ENCODE results near the gene ADGRL1. TPM values are rescaled to one million over a fixed set of nuclear protein-coding genes. Genes with fewer than 3 reads are reported as not detected.

Gene ADGRL1
- polyA plus RNA-seq, 1 of the 3 experiments (the other 2 are of a cell fraction): 13.4 TPM

DNA sequence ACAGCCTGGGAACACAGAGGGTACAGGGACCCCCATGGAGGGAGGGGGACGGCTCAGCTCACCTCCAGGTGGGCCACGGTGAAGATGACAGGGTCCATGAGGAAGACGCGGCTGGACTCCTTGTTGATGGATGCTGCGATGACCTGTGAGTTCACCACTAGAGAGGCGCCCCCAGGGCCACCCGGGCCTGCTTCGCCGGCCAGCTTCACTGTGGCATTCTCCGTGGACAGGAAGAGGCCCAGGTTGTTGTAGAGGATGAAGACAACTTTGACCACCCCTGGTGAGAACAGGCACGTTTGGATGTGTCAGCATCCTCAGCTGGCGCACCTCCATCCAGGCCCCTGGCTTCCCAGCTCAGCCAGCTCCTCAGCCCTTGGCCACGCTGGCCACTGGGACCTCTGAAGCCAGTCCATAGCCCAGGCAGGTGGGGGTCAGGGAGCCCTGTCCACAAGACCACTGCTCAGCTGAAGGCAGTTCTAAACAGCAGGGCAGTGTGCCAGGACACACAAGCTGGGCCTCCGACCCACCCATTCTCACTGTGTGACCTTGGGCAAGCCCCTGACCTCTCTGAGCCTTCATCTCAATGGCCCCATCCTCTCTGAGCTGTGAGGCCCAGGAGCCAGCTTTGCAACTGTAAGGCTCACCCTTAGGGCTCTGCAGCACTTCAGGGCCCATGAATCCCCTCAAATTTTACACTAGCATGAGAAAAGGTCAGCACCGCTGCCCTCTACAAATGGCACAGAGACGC lies 47.5 kb downstream of the ADGRL1 start:
- Histone ChIP-seq H3K4me1 (ENCODE audit: control insufficient read depth in 1 of 2, insufficient read depth in 2 of 2, low read depth in 1 of 2, low read length in 1 of 2) (no peaks in the 10 kb centered on the region), H2AFZ (ENCODE audit: low read depth) (no peak overlapping the region), H3K4me2 (no peak overlapping the region), H3K9ac (no peak overlapping the region), H3K9me3 (no peaks in the 10 kb centered on the region), H3K27me3 (ENCODE audit: insufficient read depth) (no peaks in the 10 kb centered on the region), H3K36me3 (replicated peaks in 1 of 2; ENCODE audit: control insufficient read depth in 1 of 2, insufficient read depth in 2 of 2, low read length in 1 of 2) (peaks cover 5 to 42% of the 10 kb centered on the region in 2 experiments), H3F3A (replicated peaks; ENCODE audit: insufficient read depth) (no peaks in the 10 kb centered on the region), H3K27ac (ENCODE audit: low read depth in 2 of 2, low read length in 1 of 2) (no peak overlapping the region), H3K79me2 (ENCODE audit: insufficient read depth) (no peaks in the 10 kb centered on the region), H4K20me1 (ENCODE audit: insufficient read depth) (no peaks in the 10 kb centered on the region), H3K4me3 (ENCODE audit: low read depth in 2 of 2, low read length in 1 of 2) (no peak overlapping the region), H3K9me2 (no peaks in the 10 kb centered on the region)
- DNase-seq: no peak
- TF ChIP-seq TCF12 (IDR thresholded peaks at IDR 0.05): no peak
- ChIA-PET POLR2A (interaction anchor here (0.5 kb wide), 1 partner anchor 10 kb away, joined by 3 read pairs; no protein-coding TSS in a partner anchor), CTCF (interaction anchor here (0.6 to 4.0 kb wide), 5 partner anchors 10 to 190 kb away, joined by 3 to 17 read pairs (median 9); partner anchors contain the start of gene ASF1B)
- WGBS (ENCODE audit: low lambda C conversion rate): 91% methylated on average over 12 of the region's 16 CpGs

DNA sequence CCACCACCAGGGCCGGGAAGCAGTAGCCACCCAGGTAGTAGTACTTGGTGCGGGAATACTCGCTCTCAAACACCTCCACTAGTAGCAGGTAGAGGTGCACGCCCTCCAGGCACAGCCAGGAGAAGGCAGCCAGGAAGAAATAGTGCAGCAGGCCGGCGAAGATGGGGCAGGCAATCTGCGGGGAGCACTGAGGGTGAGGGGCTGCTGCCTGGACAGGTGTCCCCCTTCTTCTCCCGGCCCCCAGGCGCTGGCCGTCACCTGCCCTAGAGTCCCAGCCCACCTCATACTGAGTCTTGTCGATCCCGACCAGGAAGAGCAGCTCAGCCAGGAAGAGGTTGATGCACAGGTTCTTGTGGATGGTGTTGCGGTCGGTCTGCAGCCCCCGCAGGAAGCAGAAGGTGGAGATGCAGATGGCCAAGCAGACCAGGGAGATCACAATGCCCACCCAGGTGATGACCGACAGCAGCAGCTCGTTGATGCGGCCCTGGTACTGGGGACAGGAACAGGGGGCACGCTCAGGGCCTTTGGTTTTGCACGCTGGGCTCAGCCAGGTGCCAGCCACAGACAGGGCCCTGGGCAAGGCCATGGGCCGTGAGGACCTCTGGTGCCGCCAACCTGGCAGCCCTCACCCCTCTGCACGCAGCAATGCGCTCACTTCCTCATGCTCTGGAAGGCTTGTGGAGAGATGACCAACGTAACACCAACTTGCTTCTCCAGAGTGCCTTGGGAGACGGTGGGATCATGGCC lies 48.8 kb downstream of the ADGRL1 start:
- H4K20me1 ChIP-seq (ENCODE audit: insufficient read depth): no peaks in the 10 kb centered on the region
- H3K9me3 ChIP-seq: no peaks in the 10 kb centered on the region
- peaks cover 5 to 42% of the 10 kb centered on the region in 2 experiments for H3K36me3 ChIP-seq (replicated peaks in 1 of 2; ENCODE audit: control insufficient read depth in 1 of 2, insufficient read depth in 2 of 2, low read length in 1 of 2)
- H3K79me2 ChIP-seq (ENCODE audit: insufficient read depth): no peaks in the 10 kb centered on the region
- no peaks in the 10 kb centered on the region for H3F3A ChIP-seq (replicated peaks; ENCODE audit: insufficient read depth)
- H3K27me3 ChIP-seq (ENCODE audit: insufficient read depth): no peaks in the 10 kb centered on the region
- no peak overlapping the region for H3K4me2 ChIP-seq
- H3K4me1 ChIP-seq (ENCODE audit: control insufficient read depth in 1 of 2, insufficient read depth in 2 of 2, low read depth in 1 of 2, low read length in 1 of 2): no peaks in the 10 kb centered on the region
- H3K9me2 ChIP-seq: no peaks in the 10 kb centered on the region
- no peak overlapping the region for H2AFZ ChIP-seq (ENCODE audit: low read depth)
- ChIA-PET POLR2A (no interaction called here), CTCF (interaction anchor here (1.1 to 4.0 kb wide), 4 partner anchors 20 to 323 kb away, joined by 3 to 12 read pairs (median 4); partner anchors contain the start of gene ASF1B)
- WGBS (ENCODE audit: low lambda C conversion rate): 91% methylated on average over 14 of the region's 26 CpGs
- H3K27ac ChIP-seq (ENCODE audit: low read depth in 2 of 2, low read length in 1 of 2): no peak overlapping the region
- TF ChIP-seq FOXM1 (IDR thresholded peaks at IDR 0.05; ENCODE audit: low read depth): no peak
- TF ChIP-seq SIN3A (IDR thresholded peaks at IDR 0.05; ENCODE audit: borderline replicate concordance, low read depth, low read length): no peak
- TF ChIP-seq FOXJ3 (CRISPR knock-in tag; IDR thresholded peaks at IDR 0.05): no peak
- TF ChIP-seq RFX5 (IDR thresholded peaks at IDR 0.05; ENCODE audit: low read length): no peak
- no peak for TF ChIP-seq JUND (IDR thresholded peaks at IDR 0.05)
- TF ChIP-seq EP300 (IDR thresholded peaks at IDR 0.05; ENCODE audit: borderline replicate concordance in 1 of 2, low read depth in 1 of 2, low read length in 1 of 2): no peak
- TF ChIP-seq FOSL2 (IDR thresholded peaks at IDR 0.05; ENCODE audit: borderline replicate concordance, low read depth): no peak
- TF ChIP-seq CHD2 (IDR thresholded peaks at IDR 0.05; ENCODE audit: low read length, partially characterized antibody): no peak
- no peak for TF ChIP-seq MXI1 (IDR thresholded peaks at IDR 0.05; ENCODE audit: low read depth, low read length)
- no peak overlapping the region for H3K4me3 ChIP-seq (ENCODE audit: low read depth in 2 of 2, low read length in 1 of 2)
- no peak for DNase-seq
- H3K9ac ChIP-seq: no peak overlapping the region

DNA sequence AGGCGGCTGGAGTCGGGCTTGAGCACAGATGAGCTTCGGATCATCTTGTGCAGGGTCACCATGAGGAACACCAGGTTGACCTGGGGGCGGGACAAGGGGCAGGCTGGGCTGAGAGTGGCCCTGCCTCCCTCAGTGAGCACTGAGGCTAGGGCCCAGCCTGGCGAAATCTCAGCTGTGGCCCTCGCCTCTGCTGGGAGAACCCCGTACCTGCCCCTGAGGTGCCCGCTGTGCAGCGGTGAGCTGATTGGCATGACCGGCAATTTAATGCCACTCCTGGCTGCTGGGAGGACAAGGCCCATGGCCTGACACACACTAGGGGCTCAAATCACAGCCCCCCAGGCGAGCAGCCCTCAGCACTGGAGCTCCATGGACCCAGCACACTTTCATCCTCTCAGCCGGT lies 49.8 kb downstream of the ADGRL1 start:
- ChIA-PET CTCF (interaction anchor here (1.1 to 1.6 kb wide), 3 partner anchors 192 to 324 kb away, joined by 3 to 4 read pairs (median 4); no protein-coding TSS in a partner anchor), POLR2A (no interaction called here)
- no peaks in the 10 kb centered on the region for H3K27me3 ChIP-seq (ENCODE audit: insufficient read depth)
- no peak overlapping the region for H3K4me3 ChIP-seq (ENCODE audit: low read depth in 2 of 2, low read length in 1 of 2)
- WGBS (ENCODE audit: low lambda C conversion rate): 70% methylated on average over 3 of the region's 12 CpGs
- peaks cover 5 to 46% of the 10 kb centered on the region in 2 experiments for H3K36me3 ChIP-seq (replicated peaks in 1 of 2; ENCODE audit: control insufficient read depth in 1 of 2, insufficient read depth in 2 of 2, low read length in 1 of 2)
- H3K9me2 ChIP-seq: no peaks in the 10 kb centered on the region
- H3F3A ChIP-seq (replicated peaks; ENCODE audit: insufficient read depth): no peaks in the 10 kb centered on the region
- H3K27ac ChIP-seq (ENCODE audit: low read depth in 2 of 2, low read length in 1 of 2): no peak overlapping the region
- H3K9me3 ChIP-seq: no peaks in the 10 kb centered on the region
- no peak overlapping the region for H3K9ac ChIP-seq
- no peaks in the 10 kb centered on the region for H3K4me1 ChIP-seq (ENCODE audit: control insufficient read depth in 1 of 2, insufficient read depth in 2 of 2, low read depth in 1 of 2, low read length in 1 of 2)
- no peak for DNase-seq
- H2AFZ ChIP-seq (ENCODE audit: low read depth): no peak overlapping the region
- no peak overlapping the region for H3K4me2 ChIP-seq
- no peaks in the 10 kb centered on the region for H3K79me2 ChIP-seq (ENCODE audit: insufficient read depth)
- no peaks in the 10 kb centered on the region for H4K20me1 ChIP-seq (ENCODE audit: insufficient read depth)
- TF ChIP-seq, protein P1, sequence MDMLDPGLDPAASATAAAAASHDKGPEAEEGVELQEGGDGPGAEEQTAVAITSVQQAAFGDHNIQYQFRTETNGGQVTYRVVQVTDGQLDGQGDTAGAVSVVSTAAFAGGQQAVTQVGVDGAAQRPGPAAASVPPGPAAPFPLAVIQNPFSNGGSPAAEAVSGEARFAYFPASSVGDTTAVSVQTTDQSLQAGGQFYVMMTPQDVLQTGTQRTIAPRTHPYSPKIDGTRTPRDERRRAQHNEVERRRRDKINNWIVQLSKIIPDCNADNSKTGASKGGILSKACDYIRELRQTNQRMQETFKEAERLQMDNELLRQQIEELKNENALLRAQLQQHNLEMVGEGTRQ (IDR thresholded peaks at IDR 0.05; ENCODE audit: borderline replicate concordance, low read depth, low read length): no peak
- TF ChIP-seq JUND (IDR thresholded peaks at IDR 0.05) (no peak), GATA2 (CRISPR knock-in tag; IDR thresholded peaks at IDR 0.05) (no peak), MEF2A (IDR thresholded peaks at IDR 0.05; ENCODE audit: borderline replicate concordance, low read depth) (no peak), USF1 (IDR thresholded peaks at IDR 0.05; ENCODE audit: borderline replicate concordance, low read depth) (no peak), NFIC (IDR thresholded peaks at IDR 0.05; ENCODE audit: borderline replicate concordance) (no peak), ELF1 (IDR thresholded peaks at IDR 0.05) (no peak)
- TF ChIP-seq, protein P2, sequence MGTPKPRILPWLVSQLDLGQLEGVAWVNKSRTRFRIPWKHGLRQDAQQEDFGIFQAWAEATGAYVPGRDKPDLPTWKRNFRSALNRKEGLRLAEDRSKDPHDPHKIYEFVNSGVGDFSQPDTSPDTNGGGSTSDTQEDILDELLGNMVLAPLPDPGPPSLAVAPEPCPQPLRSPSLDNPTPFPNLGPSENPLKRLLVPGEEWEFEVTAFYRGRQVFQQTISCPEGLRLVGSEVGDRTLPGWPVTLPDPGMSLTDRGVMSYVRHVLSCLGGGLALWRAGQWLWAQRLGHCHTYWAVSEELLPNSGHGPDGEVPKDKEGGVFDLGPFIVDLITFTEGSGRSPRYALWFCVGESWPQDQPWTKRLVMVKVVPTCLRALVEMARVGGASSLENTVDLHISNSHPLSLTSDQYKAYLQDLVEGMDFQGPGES (IDR thresholded peaks at IDR 0.05; ENCODE audit: low read depth, low read length): no peak
